ENCODE measurements around the gene DAB1.

DAB1 gene

GRCh38 chr1:57411262-57411661 is 12.6 kb downstream of the DAB1 start:
- DNase-seq (ENCODE audit: low spot score), result peak; percentile 44

DNA sequence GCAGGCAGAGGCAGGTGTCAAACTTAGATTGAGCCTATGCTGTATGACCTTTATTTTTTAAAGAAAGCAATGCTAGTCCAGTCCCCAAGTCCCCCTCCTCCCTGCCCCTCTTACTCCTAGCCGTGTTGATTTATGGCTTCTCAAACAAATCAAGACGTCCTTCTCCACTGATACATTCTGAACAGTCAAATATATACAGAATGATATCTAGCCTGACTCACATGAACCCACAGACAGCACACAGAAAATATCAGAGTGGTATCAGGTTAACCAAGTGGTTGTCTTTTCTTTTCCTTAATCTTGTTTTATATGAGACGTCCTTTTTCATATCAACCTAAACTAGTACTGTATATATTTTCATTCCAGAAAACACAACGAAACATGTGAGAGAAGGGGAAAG is 13.4 kb downstream of the DAB1 start:
- no peak for DNase-seq (ENCODE audit: low spot score)

- no peak for DNase-seq (ENCODE audit: low spot score)
Observed at GRCh38 chr1:57407928-57408327, 15.9 kb downstream of the DAB1 start.

GRCh38 chr1:57406428-57406970 is 17.4 kb downstream of the DAB1 start:
- no peak for DNase-seq (ENCODE audit: low spot score)

DNA sequence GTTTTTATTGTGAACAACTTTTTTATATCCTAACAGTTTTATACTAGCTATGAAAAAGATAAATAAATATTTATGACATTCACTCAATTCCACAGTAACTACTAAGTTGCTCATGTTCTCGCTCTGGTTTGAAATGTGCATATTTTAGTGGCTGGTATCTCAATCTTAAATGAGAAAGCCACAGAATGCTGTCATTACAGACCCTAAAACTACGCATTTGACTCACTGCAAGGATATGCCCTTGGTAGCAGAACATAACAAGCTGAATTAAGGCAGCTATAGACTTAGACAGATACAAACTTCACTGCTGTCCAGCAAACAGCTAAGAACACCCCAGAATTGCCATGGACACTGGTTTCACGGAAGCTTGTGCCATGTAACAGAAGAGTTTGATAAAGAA is 19.0 kb downstream of the DAB1 start:
- no peak for DNase-seq (ENCODE audit: low spot score)

DNA sequence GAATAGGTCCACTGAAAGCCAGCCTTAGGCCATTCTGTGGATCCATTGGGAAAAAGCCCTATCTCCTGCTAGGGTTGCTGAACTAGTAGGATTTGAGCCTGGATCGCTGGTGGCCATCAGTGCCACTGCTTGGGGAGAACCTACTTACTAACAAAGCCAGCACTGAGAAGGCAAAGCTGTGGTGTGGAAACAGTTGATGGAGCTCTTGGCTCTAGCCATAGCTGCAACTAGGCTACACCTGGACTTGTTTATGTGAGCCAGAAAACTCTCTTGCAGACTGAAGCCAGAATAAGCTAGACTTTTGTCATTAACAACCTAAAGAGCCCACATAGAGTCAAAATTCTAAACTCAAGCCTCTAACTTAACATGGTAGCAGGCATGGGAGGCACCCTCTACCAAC is 20.7 kb downstream of the DAB1 start:
- no peak for DNase-seq (ENCODE audit: low spot score)

DNA sequence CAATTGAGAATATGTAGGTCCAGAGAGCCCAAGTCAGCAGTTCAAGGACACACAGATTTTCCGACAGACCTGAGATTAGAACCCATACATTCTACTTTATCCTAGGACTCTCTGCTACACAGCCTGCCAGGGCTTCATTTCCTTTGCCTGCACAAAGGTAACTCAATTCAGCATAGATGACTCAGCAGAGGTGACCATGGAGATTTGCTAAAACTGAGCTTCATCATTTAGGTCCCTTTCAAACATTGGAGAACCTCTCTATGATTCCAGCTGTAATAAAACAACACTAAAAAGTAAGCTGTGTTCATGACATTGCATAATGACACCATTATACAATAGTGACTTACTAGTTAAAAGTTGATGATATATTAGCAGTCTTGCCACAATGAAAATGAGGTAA is 22.2 kb downstream of the DAB1 start:
- no peak for DNase-seq (ENCODE audit: low spot score)

DNA sequence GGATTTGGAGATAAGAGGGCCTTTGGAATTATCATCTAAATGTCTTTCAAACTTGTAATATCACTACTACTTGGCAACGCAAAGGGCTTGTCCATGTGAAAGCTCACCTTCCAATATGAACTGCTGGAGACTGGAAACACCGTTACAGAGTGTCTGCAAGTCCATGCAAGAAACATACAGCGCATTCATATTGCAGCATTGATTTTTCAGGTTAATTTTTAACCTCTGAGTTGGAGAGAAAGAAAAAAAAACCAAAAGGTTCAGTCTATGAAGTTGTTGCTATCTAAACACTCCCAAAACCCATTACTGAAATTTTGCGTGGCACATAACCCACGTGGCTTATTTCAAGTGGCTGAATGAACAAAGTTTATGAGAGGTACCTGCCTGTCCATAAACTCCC is 23.8 kb downstream of the DAB1 start:
- DNase-seq (ENCODE audit: low spot score), result no peak

DNA sequence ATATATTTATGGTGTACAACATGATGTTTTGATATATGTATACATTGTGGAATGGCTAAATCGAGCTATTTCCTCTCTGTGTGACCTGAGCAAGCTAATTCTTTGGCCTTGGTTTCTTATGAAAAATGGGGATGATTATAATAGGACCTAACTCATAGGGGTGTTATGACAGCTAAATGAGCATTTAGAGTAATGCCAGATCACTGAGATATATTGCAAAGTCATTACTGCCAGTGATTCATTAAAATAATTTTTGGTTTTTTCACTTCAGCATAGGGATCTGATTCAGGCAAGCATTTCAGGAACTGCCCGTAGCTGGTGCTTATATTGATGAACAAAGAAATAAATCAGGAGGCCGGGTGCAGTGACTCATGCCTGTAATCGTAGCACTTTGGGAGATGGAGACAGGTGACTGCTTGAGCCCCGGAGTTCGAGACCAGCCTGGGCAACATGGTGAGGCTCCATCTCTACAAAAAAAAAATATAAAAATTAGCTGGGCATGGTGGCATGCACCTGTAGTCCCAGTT is 30.7 kb downstream of the DAB1 start:
- DNase-seq (ENCODE audit: low spot score), result no peak

DNA sequence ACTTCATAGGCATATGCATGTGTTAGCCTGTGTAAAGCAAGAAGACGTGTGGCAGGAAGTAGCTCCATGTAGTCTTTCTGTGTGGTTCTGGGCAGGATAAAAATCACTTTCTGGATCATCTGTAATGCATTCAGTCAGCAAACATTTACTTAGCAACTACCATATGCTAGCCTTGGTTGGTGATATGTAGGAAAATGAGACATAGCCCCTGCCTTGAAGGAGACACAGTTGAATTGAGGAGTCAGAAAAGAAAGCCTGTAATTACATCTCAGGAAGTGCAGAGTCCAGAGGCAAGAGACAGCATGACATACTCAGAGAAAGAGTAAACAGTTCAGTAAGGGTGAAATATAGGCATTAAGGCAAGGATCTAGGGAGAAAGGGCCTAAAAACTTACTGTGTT is 38.5 kb downstream of the DAB1 start:
- no peak for DNase-seq (ENCODE audit: low spot score)

DNA sequence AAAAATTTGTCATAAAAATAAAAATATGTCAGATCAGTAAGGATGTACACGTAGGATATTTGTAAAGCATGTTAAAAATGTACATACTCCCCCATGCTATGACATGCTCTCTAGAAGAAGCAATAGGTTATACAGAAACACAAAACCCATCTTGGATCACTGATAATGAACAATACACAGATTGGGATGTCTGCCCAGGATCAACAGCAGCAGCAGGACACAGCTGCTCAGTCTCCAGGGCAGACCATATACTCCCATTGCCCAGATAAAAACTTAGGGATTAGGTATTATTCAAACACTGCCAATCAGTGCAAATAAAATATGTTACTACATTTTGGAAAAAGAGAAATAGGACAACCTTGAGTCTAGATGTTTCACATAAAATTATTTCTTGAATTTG is 39.0 kb downstream of the DAB1 start:
- DNase-seq (ENCODE audit: low spot score), result no peak

- DNase-seq (ENCODE audit: low spot score), result no peak
Observed at GRCh38 chr1:57384284-57384683, 39.6 kb downstream of the DAB1 start.

GRCh38 chr1:57381871-57382270 is 42.0 kb downstream of the DAB1 start:
- DNase-seq (ENCODE audit: low spot score), result no peak

DNA sequence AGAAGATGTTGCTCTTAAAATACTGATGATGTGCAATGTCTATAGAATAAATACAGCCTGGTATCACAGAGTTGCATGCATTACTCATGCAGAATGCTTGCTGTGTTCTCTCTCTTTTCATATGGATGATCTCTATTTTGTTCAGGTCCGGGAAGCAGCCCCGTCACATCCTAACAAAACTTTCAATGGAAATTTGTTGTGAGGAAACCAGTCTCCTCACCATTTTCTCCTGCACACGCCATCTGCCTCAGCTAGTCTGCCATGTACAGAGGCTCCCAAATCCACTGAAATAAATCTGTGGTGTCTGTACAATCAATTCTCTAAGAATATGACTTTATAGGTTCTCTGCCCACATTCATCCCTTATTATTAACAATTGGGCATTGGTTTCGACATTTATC is 42.4 kb downstream of the DAB1 start:
- no peak for DNase-seq (ENCODE audit: low spot score)

DNA sequence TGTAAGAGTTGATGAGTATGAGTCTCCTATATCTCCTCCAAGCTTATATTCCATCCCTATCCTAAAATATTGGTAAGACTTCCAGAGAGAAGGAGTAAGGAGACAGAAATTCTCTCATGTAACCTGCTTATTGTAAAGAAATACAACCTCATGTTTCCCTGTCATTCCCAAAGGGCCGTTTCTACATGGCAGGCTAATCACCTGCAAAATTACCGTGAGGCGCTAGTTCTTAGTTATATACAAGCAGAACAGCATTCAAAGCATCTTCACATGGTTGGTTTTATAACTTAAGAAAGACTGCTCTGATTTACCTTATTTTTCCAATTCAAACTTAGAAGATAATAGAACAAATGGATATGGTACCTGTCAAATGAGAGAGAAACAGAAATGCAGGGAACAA is 42.9 kb downstream of the DAB1 start:
- no peak for DNase-seq (ENCODE audit: low spot score)

DNA sequence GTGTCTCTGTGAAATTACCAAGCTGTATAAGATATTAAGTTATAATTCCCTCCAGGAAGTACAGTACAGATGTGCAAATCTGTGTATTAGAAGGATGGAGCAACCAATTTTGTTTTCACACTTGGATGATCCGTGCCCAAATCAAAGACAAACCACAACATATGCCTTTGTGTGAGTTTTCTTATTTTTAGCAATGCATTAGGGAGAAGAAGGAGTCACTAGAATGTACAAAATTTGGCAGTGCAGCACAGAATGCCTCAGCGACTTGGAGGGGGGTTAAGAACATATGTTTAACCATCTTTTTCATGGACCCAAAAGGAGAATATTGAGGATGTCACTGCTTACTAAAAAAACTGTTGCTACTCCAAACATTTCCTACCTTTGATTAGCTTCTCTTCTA is 45.3 kb downstream of the DAB1 start:
- no peak for DNase-seq (ENCODE audit: low spot score)

- no peak for DNase-seq (ENCODE audit: low spot score)
Observed at GRCh38 chr1:57377339-57378139, 46.3 kb downstream of the DAB1 start.

DNA sequence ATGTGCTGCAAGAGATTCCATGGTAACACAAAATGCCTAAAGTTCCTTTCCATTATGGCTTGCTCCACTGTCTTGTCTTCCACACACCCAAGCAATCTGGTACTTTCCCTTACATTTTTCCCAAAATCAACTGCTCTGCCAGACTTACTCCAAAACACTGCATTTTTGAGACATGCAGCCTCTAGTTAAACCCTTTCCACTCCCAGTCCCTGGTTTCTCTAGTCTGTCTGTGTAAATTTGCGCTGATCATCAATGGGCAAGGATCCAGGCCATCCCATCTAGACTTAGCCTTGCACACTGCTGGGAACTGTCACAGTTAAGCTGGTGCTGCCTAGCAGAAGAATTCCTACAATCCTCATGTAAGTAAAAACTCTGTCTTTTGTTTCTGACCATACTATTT is 47.8 kb downstream of the DAB1 start:
- no peak for DNase-seq (ENCODE audit: low spot score)

GRCh38 chr1:57369889-57370288 is 54.0 kb downstream of the DAB1 start:
- DNase-seq (ENCODE audit: low spot score), result no peak

DNA sequence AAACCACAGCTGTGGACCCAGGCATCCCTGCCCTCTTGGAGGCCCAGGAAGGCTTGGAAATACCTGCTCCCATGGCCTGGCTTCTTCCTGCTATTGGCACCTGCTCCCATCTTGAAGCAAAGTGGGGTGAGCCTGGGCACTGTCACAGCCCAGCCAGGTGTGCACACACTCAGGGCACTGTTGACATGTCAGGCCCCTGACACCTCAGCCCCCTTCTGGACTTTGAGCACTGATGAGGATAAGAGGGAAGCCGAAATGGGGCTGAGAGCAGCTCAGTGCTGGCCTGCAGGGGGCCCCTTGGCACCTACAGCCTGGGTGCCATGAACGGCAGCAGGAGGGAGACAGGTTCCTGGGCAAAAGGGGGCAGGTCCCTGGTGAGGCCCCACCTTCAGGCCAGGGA is 55.9 kb downstream of the DAB1 start:
- DNase-seq (ENCODE audit: low spot score), result no peak

GRCh38 chr1:57363643-57364042 is 60.2 kb downstream of the DAB1 start:
- no peak for DNase-seq (ENCODE audit: low spot score)

DNA sequence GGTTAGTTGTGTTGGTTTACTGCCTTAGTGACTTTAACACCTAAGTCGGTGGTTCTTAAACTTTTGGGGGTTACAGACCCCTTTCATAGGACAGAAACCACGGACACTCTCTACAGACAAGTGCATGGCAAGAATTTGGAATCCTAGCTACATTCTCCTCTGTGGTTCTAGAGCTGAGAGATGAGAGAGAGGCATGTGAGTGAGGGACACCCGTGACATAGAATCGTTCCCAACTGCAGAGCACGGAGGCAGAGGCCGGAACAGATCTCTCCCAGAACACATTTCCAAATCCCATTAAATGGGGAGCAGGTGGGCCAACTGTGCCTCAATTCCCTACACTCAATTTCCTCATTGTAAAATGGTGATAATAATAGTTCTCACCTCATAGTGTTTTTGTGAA is 60.7 kb downstream of the DAB1 start:
- DNase-seq (ENCODE audit: low spot score), result no peak

DNA sequence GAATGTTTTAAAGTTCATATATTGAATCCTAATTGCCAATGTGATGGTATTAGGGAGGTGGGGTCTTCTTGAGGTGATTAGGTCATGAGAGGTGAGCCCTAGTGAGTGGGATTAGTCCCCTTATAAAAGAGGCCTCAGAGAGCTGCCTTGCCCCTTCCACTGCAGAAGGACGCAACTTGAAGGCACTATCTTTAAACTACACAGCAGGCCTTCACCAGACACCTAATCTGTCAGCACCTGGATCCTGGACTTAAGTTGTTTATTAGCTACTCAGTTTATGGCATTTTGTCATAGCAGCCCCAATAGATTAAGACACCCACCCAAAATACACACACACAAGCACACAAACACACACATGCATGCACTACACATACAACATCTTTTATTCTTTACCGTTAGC is 61.4 kb downstream of the DAB1 start:
- no peak for DNase-seq (ENCODE audit: low spot score)

DNA sequence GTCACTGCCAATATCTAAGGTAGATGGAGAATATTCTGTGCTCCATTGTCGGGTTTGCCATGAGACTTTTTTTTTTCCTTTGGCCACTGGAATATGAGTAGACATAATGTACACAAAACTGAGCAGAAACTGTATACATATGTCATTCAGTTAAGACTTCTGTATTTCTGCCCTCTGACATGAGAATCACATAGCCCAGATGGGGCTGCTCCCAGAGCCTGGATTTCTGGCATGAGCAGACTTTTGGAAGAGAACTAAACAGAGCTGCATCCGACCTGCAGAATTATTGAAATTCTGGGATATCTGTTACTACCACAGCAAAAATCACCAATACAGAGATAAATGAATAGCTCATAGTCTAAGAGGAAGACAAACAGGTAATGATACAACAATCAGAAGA is 62.3 kb downstream of the DAB1 start:
- no peak for DNase-seq (ENCODE audit: low spot score)
